Caco-2 (cell line): ENCODE measurements around the gene ICAM1. TPM values are rescaled to one million over a fixed set of nuclear protein-coding genes. Genes with fewer than 3 reads are reported as not detected.
A peak's percentile ranks its signal among the peaks of the same experiment; 100 is the strongest.
"Not testable (repeated sequence)": the region's sequence is repeated elsewhere in the genome, so short reads cannot be mapped to it uniquely, and the experiment has no call there.

Experiments
- BruUV-seq: library from RNA; stranded (reverse); fragments of 400-500 nt; replicated peaks from 2 replicates; lab custom pipeline; 2021; lab: Mats Ljungman, UMichigan
- CTCF ChIA-PET: fragments of 300-600 bp; sonication (Branson Sonifier 250); formaldehyde crosslinking; loops from one replicate; lab custom pipeline; 2022; ENCODE audit warnings: antibody characterized with exemption; lab: Charles Lee
- POLR2A ChIA-PET: fragments of 300-600 bp; sonication (Branson Sonifier 250); formaldehyde crosslinking; loops from one replicate; lab custom pipeline; 2022; ENCODE audit warnings: antibody characterized with exemption; lab: Charles Lee
- DNase-seq, 2 experiments: peaks; one replicate each; pipeline versions ENCODE4 v3.0.0 to v3.0.0-alpha.2; 2020 to 2022
- H3K27me3 ChIP-seq: replicated peaks from 2 replicates; pipeline ENCODE4 v1.6.0; 2011; ENCODE audit warnings: low read length; ENCODE audit not compliant: control insufficient read depth, insufficient read depth
- H3K36me3 ChIP-seq: 2 replicates; pipeline ENCODE4 v1.5.1; 2011; ENCODE audit warnings: low read length; ENCODE audit not compliant: control insufficient read depth, insufficient read depth
- H3K4me1 ChIP-seq: fragments of 250-450 bp; sonication (Bioruptor Pico); 2 replicates; pipeline ENCODE4 v1.5.1; 2020; ENCODE audit warnings: mild to moderate bottlenecking
- H3K4me3 ChIP-seq: 2 replicates; pipeline ENCODE4 v1.5.1; 2011; ENCODE audit warnings: low read depth, mild to moderate bottlenecking, control low read depth, low read length
- H3K9me3 ChIP-seq: fragments of 250-450 bp; sonication (Bioruptor Pico); 2 replicates; pipeline ENCODE4 v1.5.1; 2020; ENCODE audit warnings: mild to moderate bottlenecking, moderate library complexity
- H3K27ac Mint-ChIP-seq: one replicate; pipeline ENCODE4 v1.8.0; 2022; ENCODE audit warnings: mixed read lengths; ENCODE audit not compliant: unreplicated experiment
- H3K27me3 Mint-ChIP-seq: one replicate; pipeline ENCODE4 v1.8.0; 2022; ENCODE audit warnings: mixed read lengths; ENCODE audit not compliant: insufficient read depth, unreplicated experiment
- H3K36me3 Mint-ChIP-seq: one replicate; pipeline ENCODE4 v1.8.0; 2022; ENCODE audit warnings: mild to moderate bottlenecking, mixed read lengths; ENCODE audit not compliant: insufficient read depth, unreplicated experiment
- H3K4me1 Mint-ChIP-seq: one replicate; pipeline ENCODE4 v1.8.0; 2022; ENCODE audit warnings: low read depth, mixed read lengths; ENCODE audit not compliant: unreplicated experiment
- H3K4me3 Mint-ChIP-seq: one replicate; pipeline ENCODE4 v1.8.0; 2022; ENCODE audit warnings: mild to moderate bottlenecking, moderate library complexity, mixed read lengths; ENCODE audit not compliant: unreplicated experiment
- H3K9me3 Mint-ChIP-seq: one replicate; pipeline ENCODE4 v1.8.0; 2022; ENCODE audit warnings: mixed read lengths; ENCODE audit not compliant: unreplicated experiment
- intact Hi-C: fragments of 100-400 bp; cut with micrococcal nuclease; formaldehyde crosslinking; loops from one replicate; pipeline ENCODE4 v1.10.0; 2022; ENCODE audit not compliant: unreplicated experiment
- total RNA-seq: library from RNA; stranded (reverse); gene quantifications from 2 replicates; pipeline ENCODE4 v1.2.3, GENCODE V29; 2022
- TF ChIP-seq, protein P1 (sequence below), 2 experiments: fragments of 200-600 bp in 1 of 2; IDR thresholded peaks; 1 replicate in 1 of 2; 2 replicates in 1 of 2; pipeline versions ENCODE4 v1.5.1 to v1.8.0; 2011 to 2022; ENCODE audit warnings: antibody characterized with exemption in 1 of 2, control low read depth in 1 of 2, inconsistent platforms in 1 of 2, low read depth in 1 of 2, low read length in 1 of 2, mild to moderate bottlenecking in 1 of 2, moderate library complexity in 1 of 2; ENCODE audit not compliant: insufficient read depth in 1 of 2, severe bottlenecking in 1 of 2, unreplicated experiment in 1 of 2

The ICAM1 gene
- total RNA-seq, 1 experiment from 2014 or later = 15.7 TPM

DNA sequence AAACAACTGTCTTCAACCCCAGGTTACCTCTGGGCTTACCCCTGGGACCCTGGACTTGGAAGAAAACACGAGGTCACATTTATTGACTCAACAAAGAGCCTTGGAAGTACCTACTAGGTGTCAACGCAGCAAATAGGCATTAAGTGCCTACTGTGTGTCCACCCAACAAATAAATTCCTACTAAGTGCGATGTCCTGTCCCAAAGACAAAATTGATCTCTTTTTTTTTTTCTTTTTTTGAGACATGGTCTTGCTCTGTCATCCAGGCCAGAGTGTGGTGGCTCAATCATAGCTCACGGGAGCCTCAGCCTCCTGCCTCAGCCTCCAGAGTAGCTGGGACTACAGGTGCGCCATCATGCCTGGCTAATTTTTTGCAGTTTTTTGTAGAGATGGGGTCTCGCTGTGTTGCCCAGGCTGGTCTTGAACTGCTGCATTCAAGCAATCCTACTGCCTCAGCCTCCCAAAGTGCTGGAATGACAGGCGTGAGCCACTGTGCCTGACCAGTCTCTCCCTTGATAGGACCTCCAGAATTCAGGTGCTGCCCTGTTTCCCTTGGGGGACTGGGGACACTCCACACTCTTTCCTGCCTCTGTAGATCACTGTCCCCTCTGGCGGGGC lies 39.2 kb upstream of the ICAM1 start:
- no peaks in the 10 kb centered on the region for H3K36me3 ChIP-seq
- H3K4me3 ChIP-seq = peak overlapping the region; percentile 83
- no peaks in the 10 kb centered on the region for H3K9me3 ChIP-seq
- no peaks in the 10 kb centered on the region for H3K27me3 ChIP-seq
- DNase-seq = no peak
- H3K9me3 Mint-ChIP-seq = no peaks in the 10 kb centered on the region
- H3K4me3 Mint-ChIP-seq = peak overlapping the region; percentile 72
- H3K36me3 Mint-ChIP-seq = peaks cover 6% of the 10 kb centered on the region
- H3K27me3 Mint-ChIP-seq = no peaks in the 10 kb centered on the region
- ChIA-PET POLR2A (interaction anchor here (0.6 kb wide), 3 partner anchors 20 to 409 kb away, joined by 3 to 4 read pairs (median 4); partner anchors contain the start of gene MRPL4), CTCF (interaction anchor here (0.6 kb wide), 1 partner anchor 641 kb away, joined by 3 read pairs; no protein-coding TSS in a partner anchor)
- H3K4me1 ChIP-seq = 0 out of 2 replicates have a peak, but pooled peaks cover 6% of the 10 kb centered on the region
- TF ChIP-seq, protein P1, sequence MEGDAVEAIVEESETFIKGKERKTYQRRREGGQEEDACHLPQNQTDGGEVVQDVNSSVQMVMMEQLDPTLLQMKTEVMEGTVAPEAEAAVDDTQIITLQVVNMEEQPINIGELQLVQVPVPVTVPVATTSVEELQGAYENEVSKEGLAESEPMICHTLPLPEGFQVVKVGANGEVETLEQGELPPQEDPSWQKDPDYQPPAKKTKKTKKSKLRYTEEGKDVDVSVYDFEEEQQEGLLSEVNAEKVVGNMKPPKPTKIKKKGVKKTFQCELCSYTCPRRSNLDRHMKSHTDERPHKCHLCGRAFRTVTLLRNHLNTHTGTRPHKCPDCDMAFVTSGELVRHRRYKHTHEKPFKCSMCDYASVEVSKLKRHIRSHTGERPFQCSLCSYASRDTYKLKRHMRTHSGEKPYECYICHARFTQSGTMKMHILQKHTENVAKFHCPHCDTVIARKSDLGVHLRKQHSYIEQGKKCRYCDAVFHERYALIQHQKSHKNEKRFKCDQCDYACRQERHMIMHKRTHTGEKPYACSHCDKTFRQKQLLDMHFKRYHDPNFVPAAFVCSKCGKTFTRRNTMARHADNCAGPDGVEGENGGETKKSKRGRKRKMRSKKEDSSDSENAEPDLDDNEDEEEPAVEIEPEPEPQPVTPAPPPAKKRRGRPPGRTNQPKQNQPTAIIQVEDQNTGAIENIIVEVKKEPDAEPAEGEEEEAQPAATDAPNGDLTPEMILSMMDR (IDR thresholded peaks at IDR 0.05; ENCODE audit: insufficient read depth in 1 of 2, low read depth in 1 of 2, low read length in 1 of 2, severe bottlenecking in 1 of 2, unreplicated experiment in 1 of 2) = no peak
- intact Hi-C loops = loop anchor here (5.0 kb wide), 1 partner anchor 34 kb away; no protein-coding TSS in a partner anchor
- H3K27ac Mint-ChIP-seq = peak overlapping the region; percentile 59
- H3K4me1 Mint-ChIP-seq = no peaks in the 10 kb centered on the region
- BruUV-seq = TSS peak; percentile 70

DNA sequence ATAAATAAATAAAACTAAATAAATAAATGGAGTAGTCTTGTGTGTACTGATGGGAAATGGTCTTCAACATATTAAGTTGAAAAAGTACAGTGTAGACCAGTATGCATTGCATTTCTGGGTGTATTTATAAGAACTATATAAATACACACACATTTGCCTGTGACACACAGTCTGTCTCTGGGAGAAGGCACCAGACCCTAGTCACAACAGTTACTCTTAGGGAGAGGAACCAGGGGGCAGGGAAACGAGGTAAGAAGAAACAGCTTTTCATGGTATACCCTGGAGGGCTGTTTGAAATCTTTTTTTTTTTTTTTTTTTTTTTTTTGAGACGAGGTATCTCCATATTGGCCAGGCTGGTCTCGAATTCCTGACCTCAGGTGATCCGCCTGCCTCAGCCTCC lies 37.0 kb upstream of the ICAM1 start:
- intact Hi-C loops = loop anchor here (5.0 kb wide), 1 partner anchor 37 kb away; no protein-coding TSS in a partner anchor
- Mint-ChIP-seq H3K36me3 (peaks cover 13% of the 10 kb centered on the region), H3K4me1 (no peaks in the 10 kb centered on the region), H3K27ac (no peak overlapping the region), H3K4me3 (no peak overlapping the region), H3K27me3 (no peaks in the 10 kb centered on the region), H3K9me3 (no peaks in the 10 kb centered on the region)
- TF ChIP-seq, protein P1 (IDR thresholded peaks at IDR 0.05; ENCODE audit: insufficient read depth in 1 of 2, low read depth in 1 of 2, low read length in 1 of 2, severe bottlenecking in 1 of 2, unreplicated experiment in 1 of 2) = no peak
- no peaks in the 10 kb centered on the region for H3K9me3 ChIP-seq
- no TSS peak for BruUV-seq
- CTCF ChIA-PET = no interaction called here
- DNase-seq = no peak
- H3K4me3 ChIP-seq = no peak overlapping the region
- H3K4me1 ChIP-seq = peaks cover 17% of the 10 kb centered on the region
- POLR2A ChIA-PET = no interaction called here
- H3K36me3 ChIP-seq = no peaks in the 10 kb centered on the region
- no peaks in the 10 kb centered on the region for H3K27me3 ChIP-seq

DNA sequence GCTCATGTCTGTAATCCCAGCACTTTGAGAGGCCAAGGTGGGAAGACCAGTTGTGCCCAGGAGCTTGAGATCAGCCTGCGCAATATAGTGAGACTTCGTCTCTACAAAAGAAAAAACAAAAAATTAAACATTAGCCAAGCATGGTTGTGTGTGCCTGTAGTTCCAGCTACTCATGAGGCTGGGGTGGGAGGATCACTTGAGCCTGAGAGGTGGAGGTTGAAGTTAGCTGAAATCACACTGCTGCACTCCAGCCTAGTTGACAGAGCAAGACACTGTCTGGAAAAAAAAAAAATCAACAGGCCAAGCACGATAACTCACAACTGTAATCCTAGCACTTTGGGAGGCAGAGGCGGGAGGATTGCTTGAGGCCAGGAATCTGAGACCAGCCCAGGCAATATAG lies 35.9 kb upstream of the ICAM1 start:
- intact Hi-C loops = no loop called here
- Mint-ChIP-seq H3K27me3 (no peaks in the 10 kb centered on the region), H3K36me3 (peaks cover 16% of the 10 kb centered on the region), H3K4me1 (no peaks in the 10 kb centered on the region), H3K9me3 (no peaks in the 10 kb centered on the region), H3K27ac (no peak overlapping the region), H3K4me3 (no peak overlapping the region)
- BruUV-seq = no TSS peak
- Histone ChIP-seq H3K4me3 (no peak overlapping the region), H3K9me3 (no peaks in the 10 kb centered on the region), H3K4me1 (peaks cover 17% of the 10 kb centered on the region), H3K27me3 (no peaks in the 10 kb centered on the region), H3K36me3 (no peaks in the 10 kb centered on the region)
- CTCF ChIA-PET = interaction anchor here (0.6 kb wide), 1 partner anchor 155 kb away, joined by 3 read pairs; no protein-coding TSS in a partner anchor
- DNase-seq = no peak
- POLR2A ChIA-PET = no interaction called here
- TF ChIP-seq, protein P1 (IDR thresholded peaks at IDR 0.05; ENCODE audit: insufficient read depth in 1 of 2, low read depth in 1 of 2, low read length in 1 of 2, severe bottlenecking in 1 of 2, unreplicated experiment in 1 of 2) = no peak

GRCh38 chr19:10235409-10235808 lies 35.5 kb upstream of the ICAM1 start:
- POLR2A ChIA-PET, H3K27me3 ChIP-seq, H3K27me3 Mint-ChIP-seq, H3K9me3 Mint-ChIP-seq, BruUV-seq, H3K4me3 ChIP-seq, H3K36me3 ChIP-seq, H3K4me1 Mint-ChIP-seq, H3K27ac Mint-ChIP-seq, H3K4me3 Mint-ChIP-seq, H3K9me3 ChIP-seq, intact Hi-C loops, DNase-seq: not testable (repeated sequence)
- peaks cover 21% of the 10 kb centered on the region for H3K4me1 ChIP-seq
- peaks cover 16% of the 10 kb centered on the region for H3K36me3 Mint-ChIP-seq
- CTCF ChIA-PET = interaction anchor here (0.5 kb wide), 1 partner anchor 24 kb away, joined by 4 read pairs; no protein-coding TSS in a partner anchor
